Panc1 (cell line): ENCODE measurements around the gene SCAMP5. TPM values are rescaled to one million over a fixed set of nuclear protein-coding genes. Genes with fewer than 3 reads are reported as not detected.

Experiments
- ATAC-seq: fragments of 200-7000 bp; cut with Tn5 transposase; 2 replicates; pipeline ENCODE4 v1.9.1; 2020; ENCODE audit warnings: mild to moderate bottlenecking, moderate library complexity
- BruUV-seq: library from RNA; stranded (reverse); fragments of 400-500 nt; replicated peaks from 2 replicates; lab custom pipeline; 2021; lab: Mats Ljungman, UMichigan
- CTCF ChIA-PET: fragments of 300-600 bp; sonication (Branson Sonifier 250); formaldehyde crosslinking; loops from one replicate; lab custom pipeline; 2022; ENCODE audit warnings: antibody characterized with exemption; lab: Charles Lee
- POLR2A ChIA-PET: fragments of 300-600 bp; sonication (Branson Sonifier 250); formaldehyde crosslinking; loops from one replicate; lab custom pipeline; 2022; ENCODE audit warnings: antibody characterized with exemption; lab: Charles Lee
- DNase-seq: peaks from one replicate; pipeline ENCODE4 v3.0.0-alpha.2; 2010; ENCODE audit warnings: low read depth, low spot score
- H3K27ac ChIP-seq: 2 replicates; pipeline ENCODE4 v1.5.1; 2011; ENCODE audit warnings: mild to moderate bottlenecking, low read length, inconsistent platforms
- H3K27me3 ChIP-seq: fragments of 200-500 bp; sonication (Bioruptor generic); 2 replicates; pipeline ENCODE4 v1.6.0; 2014; ENCODE audit warnings: low read length, inconsistent platforms; ENCODE audit not compliant: control insufficient read depth, insufficient read depth
- H3K36me3 ChIP-seq: fragments of 200-500 bp; sonication (Bioruptor generic); 2 replicates; pipeline ENCODE4 v1.5.1; 2014; ENCODE audit warnings: inconsistent platforms, mild to moderate bottlenecking, low read length, moderate library complexity; ENCODE audit not compliant: control insufficient read depth, insufficient read depth
- H3K4me1 ChIP-seq: 2 replicates; pipeline ENCODE4 v1.5.1; 2011; ENCODE audit warnings: inconsistent platforms, mild to moderate bottlenecking, low read length, moderate library complexity; ENCODE audit not compliant: control insufficient read depth, insufficient read depth
- H3K4me3 ChIP-seq, 2 experiments: 2 replicates each; pipeline ENCODE4 v1.5.1; 2011 to 2012; ENCODE audit warnings: low read depth in 2 of 2, low read length in 2 of 2, mild to moderate bottlenecking in 2 of 2, inconsistent platforms in 1 of 2, moderate library complexity in 1 of 2
- H3K9me3 ChIP-seq: fragments of 200-500 bp; sonication (Bioruptor generic); 2 replicates; pipeline ENCODE4 v1.5.1; 2014; ENCODE audit warnings: low read depth, mild to moderate bottlenecking, inconsistent platforms, low read length, moderate library complexity; ENCODE audit not compliant: control insufficient read depth, insufficient read depth
- CTCF ChIP-seq: fragments of 450-650 bp; IDR thresholded peaks from 2 replicates; pipeline ENCODE4 v1.5.1; 2017; ENCODE audit warnings: mild to moderate bottlenecking
- POLR2AphosphoS5 ChIP-seq: IDR thresholded peaks from 2 replicates; pipeline ENCODE4 v1.6.1; 2012; ENCODE audit warnings: mild to moderate bottlenecking, low read depth, low read length, moderate library complexity
- SIN3A ChIP-seq: IDR thresholded peaks from 2 replicates; pipeline ENCODE4 v1.6.1; 2012; ENCODE audit warnings: low read depth, mild to moderate bottlenecking, low read length, moderate library complexity, borderline replicate concordance; ENCODE audit not compliant: insufficient read depth
- TCF7L2 ChIP-seq: IDR thresholded peaks from 2 replicates; pipeline ENCODE4 v1.6.1; 2011; ENCODE audit warnings: mild to moderate bottlenecking, low read depth, low read length, inconsistent platforms
- in situ Hi-C: cut with HindIII; loops from 2 replicates; pipeline ENCODE4 v1.10.0; 2016; ENCODE audit warnings: low sequenced_read_pairs, low pct_unique_long_range_greater_than_20kb
- intact Hi-C: fragments of 100-400 bp; cut with micrococcal nuclease; formaldehyde crosslinking; loops from one replicate; pipeline ENCODE4 v1.10.0; 2022; ENCODE audit not compliant: unreplicated experiment
- total RNA-seq: library from RNA; stranded (reverse); gene quantifications from one replicate; pipeline ENCODE4 v1.2.1, GENCODE V29; 2021; ENCODE audit not compliant: unreplicated experiment
- TF ChIP-seq, protein P1 (sequence below), 2 experiments: IDR thresholded peaks; 2 replicates each; pipeline ENCODE4 v1.6.1; 2011 to 2012; ENCODE audit warnings: low read depth in 2 of 2, control low read depth in 1 of 2, low read length in 1 of 2, mild to moderate bottlenecking in 1 of 2, moderate library complexity in 1 of 2; ENCODE audit not compliant: insufficient read depth in 1 of 2

The SCAMP5 gene
- total RNA-seq, 1 experiment from 2014 or later = 11.2 TPM

- CTCF ChIA-PET = no interaction called here
- ATAC-seq = no peak
- Histone ChIP-seq H3K36me3 (no peaks in the 10 kb centered on the region), H3K4me1 (no peaks in the 10 kb centered on the region), H3K27ac (no peak overlapping the region), H3K27me3 (no peaks in the 10 kb centered on the region), H3K4me3 (no peak overlapping the region), H3K9me3 (no peaks in the 10 kb centered on the region)
- intact Hi-C loops = no loop called here
- no peak for DNase-seq
- POLR2A ChIA-PET = no interaction called here
- in situ Hi-C loops = no loop called here
- BruUV-seq = no TSS peak
- TF ChIP-seq, protein P1, sequence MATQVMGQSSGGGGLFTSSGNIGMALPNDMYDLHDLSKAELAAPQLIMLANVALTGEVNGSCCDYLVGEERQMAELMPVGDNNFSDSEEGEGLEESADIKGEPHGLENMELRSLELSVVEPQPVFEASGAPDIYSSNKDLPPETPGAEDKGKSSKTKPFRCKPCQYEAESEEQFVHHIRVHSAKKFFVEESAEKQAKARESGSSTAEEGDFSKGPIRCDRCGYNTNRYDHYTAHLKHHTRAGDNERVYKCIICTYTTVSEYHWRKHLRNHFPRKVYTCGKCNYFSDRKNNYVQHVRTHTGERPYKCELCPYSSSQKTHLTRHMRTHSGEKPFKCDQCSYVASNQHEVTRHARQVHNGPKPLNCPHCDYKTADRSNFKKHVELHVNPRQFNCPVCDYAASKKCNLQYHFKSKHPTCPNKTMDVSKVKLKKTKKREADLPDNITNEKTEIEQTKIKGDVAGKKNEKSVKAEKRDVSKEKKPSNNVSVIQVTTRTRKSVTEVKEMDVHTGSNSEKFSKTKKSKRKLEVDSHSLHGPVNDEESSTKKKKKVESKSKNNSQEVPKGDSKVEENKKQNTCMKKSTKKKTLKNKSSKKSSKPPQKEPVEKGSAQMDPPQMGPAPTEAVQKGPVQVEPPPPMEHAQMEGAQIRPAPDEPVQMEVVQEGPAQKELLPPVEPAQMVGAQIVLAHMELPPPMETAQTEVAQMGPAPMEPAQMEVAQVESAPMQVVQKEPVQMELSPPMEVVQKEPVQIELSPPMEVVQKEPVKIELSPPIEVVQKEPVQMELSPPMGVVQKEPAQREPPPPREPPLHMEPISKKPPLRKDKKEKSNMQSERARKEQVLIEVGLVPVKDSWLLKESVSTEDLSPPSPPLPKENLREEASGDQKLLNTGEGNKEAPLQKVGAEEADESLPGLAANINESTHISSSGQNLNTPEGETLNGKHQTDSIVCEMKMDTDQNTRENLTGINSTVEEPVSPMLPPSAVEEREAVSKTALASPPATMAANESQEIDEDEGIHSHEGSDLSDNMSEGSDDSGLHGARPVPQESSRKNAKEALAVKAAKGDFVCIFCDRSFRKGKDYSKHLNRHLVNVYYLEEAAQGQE (IDR thresholded peaks at IDR 0.05; ENCODE audit: insufficient read depth in 1 of 2, low read depth in 2 of 2, low read length in 1 of 2) = no peak
- TF ChIP-seq POLR2AphosphoS5 = no peak
- TF ChIP-seq TCF7L2 = no peak
- TF ChIP-seq CTCF = no peak
- TF ChIP-seq SIN3A = no peak
Observed at GRCh38 chr15:74983725-74984231, 11.6 kb upstream of the SCAMP5 start.

DNA sequence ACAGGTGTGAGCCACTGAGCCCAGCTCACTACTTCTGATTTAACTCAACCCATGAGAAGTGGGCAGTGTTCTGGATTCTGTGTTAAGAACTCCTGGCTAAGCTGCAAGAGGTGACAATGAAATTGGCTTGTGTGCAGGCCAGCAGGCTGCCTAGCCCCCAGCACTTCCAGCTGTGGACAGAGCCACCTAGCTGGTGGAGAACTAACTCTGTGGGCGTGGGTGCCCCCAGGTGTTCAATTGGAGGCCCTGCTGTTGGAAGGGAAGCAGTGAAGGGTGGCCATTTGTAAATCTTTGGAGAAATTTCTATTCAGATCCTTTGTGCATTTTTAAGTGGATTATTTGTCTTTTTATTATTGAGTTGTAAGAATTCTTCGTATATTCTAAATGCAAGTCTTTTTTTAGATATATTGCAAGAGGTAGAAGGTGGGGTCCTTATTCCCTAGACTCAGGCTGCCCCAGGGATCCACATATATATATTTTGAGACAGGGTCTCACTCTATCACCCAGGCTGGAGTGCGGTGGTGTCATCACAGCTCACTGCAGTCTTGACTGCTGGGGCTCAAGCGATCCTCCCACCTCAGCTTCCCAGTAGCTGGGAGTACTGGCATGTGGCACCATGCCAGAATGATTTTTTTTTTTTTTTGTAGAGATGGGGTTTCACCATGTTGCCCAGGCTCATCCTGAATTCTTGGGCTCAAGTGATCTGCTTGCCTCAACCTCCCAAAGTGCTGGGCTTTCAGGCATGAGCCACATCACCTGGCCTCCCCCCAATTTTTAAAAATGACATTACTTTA is 7.2 kb upstream of the SCAMP5 start:
- H3K27ac ChIP-seq = no peak overlapping the region
- BruUV-seq = no TSS peak
- no peak overlapping the region for H3K4me3 ChIP-seq
- CTCF ChIA-PET = interaction anchor here (1.1 kb wide), 1 partner anchor 38 kb away, joined by 3 read pairs; no protein-coding TSS in a partner anchor
- no peaks in the 10 kb centered on the region for H3K36me3 ChIP-seq
- in situ Hi-C loops = no loop called here
- H3K4me1 ChIP-seq = no peaks in the 10 kb centered on the region
- POLR2A ChIA-PET = no interaction called here
- H3K9me3 ChIP-seq = no peaks in the 10 kb centered on the region
- ATAC-seq (peak; percentile 97), DNase-seq (no peak)
- intact Hi-C loops = no loop called here
- TF ChIP-seq TCF7L2 (no peak), CTCF (peak; percentile 88), SIN3A (0 out of 2 replicates have a peak, but pooled peaks have one; percentile 75), POLR2AphosphoS5 (peak; percentile 47; the same call in 1 of the 2 replicates)
- TF ChIP-seq, protein P1 (IDR thresholded peaks at IDR 0.05; ENCODE audit: insufficient read depth in 1 of 2, low read depth in 2 of 2, low read length in 1 of 2) = peak; percentile 97
- peaks cover 5% of the 10 kb centered on the region; the same call in 1 of the 2 replicates for H3K27me3 ChIP-seq
